ENCODE measurements around the gene PACS1. TPM values are rescaled to one million over a fixed set of nuclear protein-coding genes. Genes with fewer than 3 reads are reported as not detected.

PACS1 gene
- total RNA-seq, 2 donors from 2014 or later = 64.3 to 73.3 TPM

GRCh38 chr11:66259225-66259624 is 189.2 kb downstream of the PACS1 start:
- no peaks in the 10 kb centered on the region for H3K27me3 Mint-ChIP-seq
- peak overlapping the region; percentile 10 to 29 for H3K27ac Mint-ChIP-seq
- ATAC-seq (no peak), DNase-seq (ENCODE audit: low spot score) (no peak)
- peaks cover 8% of the 10 kb centered on the region for H3K36me3 Mint-ChIP-seq
- H3K4me1 Mint-ChIP-seq (ENCODE audit: low read depth in 2 of 2) = peaks cover 16 to 20% of the 10 kb centered on the region in 2 donors
- peak overlapping the region; percentile 93 for H3K4me3 Mint-ChIP-seq
- H3K9me3 Mint-ChIP-seq = no peaks in the 10 kb centered on the region

- no peaks in the 10 kb centered on the region for H3K27me3 Mint-ChIP-seq
- DNase-seq (ENCODE audit: low spot score) (no peak), ATAC-seq (no peak)
- no peak overlapping the region for H3K27ac Mint-ChIP-seq
- peaks cover 16 to 20% of the 10 kb centered on the region in 2 donors for H3K4me1 Mint-ChIP-seq (ENCODE audit: low read depth in 2 of 2)
- peak overlapping the region; percentile 93 for H3K4me3 Mint-ChIP-seq
- H3K36me3 Mint-ChIP-seq = peaks cover 8% of the 10 kb centered on the region
- H3K9me3 Mint-ChIP-seq = no peaks in the 10 kb centered on the region
Measured at GRCh38 chr11:66259956-66260355, 189.9 kb downstream of the PACS1 start.

GRCh38 chr11:66261578-66261977 is 191.5 kb downstream of the PACS1 start:
- no peak overlapping the region for H3K4me3 Mint-ChIP-seq
- no peaks in the 10 kb centered on the region for H3K27me3 Mint-ChIP-seq
- no peak for ATAC-seq
- H3K27ac Mint-ChIP-seq = no peak overlapping the region
- no peaks in the 10 kb centered on the region for H3K9me3 Mint-ChIP-seq
- H3K4me1 Mint-ChIP-seq (ENCODE audit: low read depth in 2 of 2) = peaks cover 14 to 17% of the 10 kb centered on the region in 2 donors
- H3K36me3 Mint-ChIP-seq = peaks cover 8% of the 10 kb centered on the region
- no peak for DNase-seq (ENCODE audit: low spot score)

- peaks cover 12 to 17% of the 10 kb centered on the region in 2 donors for H3K4me1 Mint-ChIP-seq (ENCODE audit: low read depth in 2 of 2)
- DNase-seq (ENCODE audit: low spot score) (no peak), ATAC-seq (no peak)
- H3K4me3 Mint-ChIP-seq = no peak overlapping the region
- H3K27ac Mint-ChIP-seq = no peak overlapping the region
- H3K36me3 Mint-ChIP-seq = peaks cover 8% of the 10 kb centered on the region
- H3K27me3 Mint-ChIP-seq = no peaks in the 10 kb centered on the region
- H3K9me3 Mint-ChIP-seq = no peaks in the 10 kb centered on the region
Measured at GRCh38 chr11:66262191-66262590, 192.1 kb downstream of the PACS1 start.

- Mint-ChIP-seq H3K9me3 (no peaks in the 10 kb centered on the region), H3K27ac (no peak overlapping the region), H3K4me1 (ENCODE audit: low read depth in 2 of 2) (peaks cover 17 to 21% of the 10 kb centered on the region in 2 donors), H3K27me3 (no peaks in the 10 kb centered on the region), H3K4me3 (no peak overlapping the region), H3K36me3 (peaks cover 8% of the 10 kb centered on the region)
- DNase-seq (ENCODE audit: low spot score) (no peak), ATAC-seq (no peak)
Measured at GRCh38 chr11:66262696-66263095, 192.6 kb downstream of the PACS1 start.

GRCh38 chr11:66263231-66263630 is 193.2 kb downstream of the PACS1 start:
- DNase-seq (ENCODE audit: low spot score) = no peak
- H3K4me3 Mint-ChIP-seq = no peak overlapping the region
- H3K9me3 Mint-ChIP-seq = no peaks in the 10 kb centered on the region
- ATAC-seq = no peak
- H3K27ac Mint-ChIP-seq = no peak overlapping the region
- H3K4me1 Mint-ChIP-seq (ENCODE audit: low read depth in 2 of 2) = peaks cover 21 to 27% of the 10 kb centered on the region in 2 donors
- H3K36me3 Mint-ChIP-seq = peaks cover 8% of the 10 kb centered on the region
- no peaks in the 10 kb centered on the region for H3K27me3 Mint-ChIP-seq

- Mint-ChIP-seq H3K9me3 (no peaks in the 10 kb centered on the region), H3K36me3 (peaks cover 8% of the 10 kb centered on the region), H3K27ac (no peak overlapping the region), H3K27me3 (no peaks in the 10 kb centered on the region), H3K4me1 (ENCODE audit: low read depth in 2 of 2) (peaks cover 19 to 26% of the 10 kb centered on the region in 2 donors), H3K4me3 (no peak overlapping the region)
- DNase-seq (ENCODE audit: low spot score) (no peak), ATAC-seq (no peak)
Measured at GRCh38 chr11:66263785-66264184, 193.7 kb downstream of the PACS1 start.

GRCh38 chr11:66264383-66264782 is 194.3 kb downstream of the PACS1 start:
- ATAC-seq = no peak
- no peak overlapping the region for H3K27ac Mint-ChIP-seq

GRCh38 chr11:66264914-66265313 is 194.8 kb downstream of the PACS1 start:
- H3K9me3 Mint-ChIP-seq = no peaks in the 10 kb centered on the region
- DNase-seq (ENCODE audit: low spot score) = no peak
- H3K4me1 Mint-ChIP-seq (ENCODE audit: low read depth in 2 of 2) = peaks cover 22 to 28% of the 10 kb centered on the region in 2 donors
- no peak overlapping the region for H3K4me3 Mint-ChIP-seq
- no peak for ATAC-seq
- H3K27ac Mint-ChIP-seq = no peak overlapping the region
- H3K27me3 Mint-ChIP-seq = no peaks in the 10 kb centered on the region
- peaks cover 6% of the 10 kb centered on the region for H3K36me3 Mint-ChIP-seq

More at GRCh38 chr11:66264383-66264782, 194.3 kb downstream of the PACS1 start:
- peaks cover 7% of the 10 kb centered on the region for H3K36me3 Mint-ChIP-seq
- DNase-seq (ENCODE audit: low spot score) = no peak
- H3K27me3 Mint-ChIP-seq = no peaks in the 10 kb centered on the region
- H3K4me3 Mint-ChIP-seq = no peak overlapping the region
- H3K9me3 Mint-ChIP-seq = no peaks in the 10 kb centered on the region
- peaks cover 17 to 24% of the 10 kb centered on the region in 2 donors for H3K4me1 Mint-ChIP-seq (ENCODE audit: low read depth in 2 of 2)

GRCh38 chr11:66265531-66266377 is 195.7 kb downstream of the PACS1 start:
- ATAC-seq (no peak), DNase-seq (ENCODE audit: low spot score) (no peak)
- Mint-ChIP-seq H3K36me3 (peaks cover 6% of the 10 kb centered on the region), H3K27me3 (no peaks in the 10 kb centered on the region), H3K4me3 (no peak overlapping the region), H3K27ac (no peak overlapping the region), H3K4me1 (ENCODE audit: low read depth in 2 of 2) (peaks cover 28 to 31% of the 10 kb centered on the region in 2 donors), H3K9me3 (no peaks in the 10 kb centered on the region)

- Mint-ChIP-seq H3K4me1 (ENCODE audit: low read depth in 2 of 2) (peaks cover 30 to 34% of the 10 kb centered on the region in 2 donors), H3K9me3 (no peaks in the 10 kb centered on the region), H3K27ac (peak overlapping the region in 1 of 2 donors; percentile 99), H3K4me3 (no peak overlapping the region), H3K27me3 (no peaks in the 10 kb centered on the region), H3K36me3 (peaks cover 6% of the 10 kb centered on the region)
- DNase-seq (ENCODE audit: low spot score) = no peak
- ATAC-seq = no peak
Measured at GRCh38 chr11:66266378-66267038, 196.4 kb downstream of the PACS1 start.

GRCh38 chr11:66267039-66267378 is 196.9 kb downstream of the PACS1 start:
- peak overlapping the region; percentile 94 to 99 for H3K27ac Mint-ChIP-seq
- no peaks in the 10 kb centered on the region for H3K9me3 Mint-ChIP-seq
- peaks cover 6% of the 10 kb centered on the region for H3K36me3 Mint-ChIP-seq
- H3K4me1 Mint-ChIP-seq (ENCODE audit: low read depth in 2 of 2) = peaks cover 34 to 35% of the 10 kb centered on the region in 2 donors
- ATAC-seq (no peak), DNase-seq (ENCODE audit: low spot score) (no peak)
- H3K27me3 Mint-ChIP-seq = no peaks in the 10 kb centered on the region
- peak overlapping the region; percentile 97 for H3K4me3 Mint-ChIP-seq

GRCh38 chr11:66267379-66268243 is 197.5 kb downstream of the PACS1 start:
- H3K9me3 Mint-ChIP-seq = no peaks in the 10 kb centered on the region
- H3K36me3 Mint-ChIP-seq = peaks cover 10% of the 10 kb centered on the region
- peak; percentile 89 for DNase-seq (ENCODE audit: low spot score)
- H3K4me1 Mint-ChIP-seq (ENCODE audit: low read depth in 2 of 2) = peaks cover 39 to 41% of the 10 kb centered on the region in 2 donors
- no peaks in the 10 kb centered on the region for H3K27me3 Mint-ChIP-seq
- peak; percentile 78 to 84 for ATAC-seq
- H3K4me3 Mint-ChIP-seq = peak overlapping the region; percentile 97
- H3K27ac Mint-ChIP-seq = peak overlapping the region; percentile 94 to 99

All from natural killer cell treated with Interleukin-12 subunit alpha and Interleukin-12 subunit beta and Interleukin-15 and Interleukin-18, amount 100 ng/mL, for 72 hours (primary cell).